D341Med (cell line): ENCODE measurements around the gene TOMM40.

Experiments
- DNase-seq: peaks from one replicate; pipeline ENCODE4 v3.0.0; 2012; ENCODE audit warnings: low spot score

Gene TOMM40

DNA sequence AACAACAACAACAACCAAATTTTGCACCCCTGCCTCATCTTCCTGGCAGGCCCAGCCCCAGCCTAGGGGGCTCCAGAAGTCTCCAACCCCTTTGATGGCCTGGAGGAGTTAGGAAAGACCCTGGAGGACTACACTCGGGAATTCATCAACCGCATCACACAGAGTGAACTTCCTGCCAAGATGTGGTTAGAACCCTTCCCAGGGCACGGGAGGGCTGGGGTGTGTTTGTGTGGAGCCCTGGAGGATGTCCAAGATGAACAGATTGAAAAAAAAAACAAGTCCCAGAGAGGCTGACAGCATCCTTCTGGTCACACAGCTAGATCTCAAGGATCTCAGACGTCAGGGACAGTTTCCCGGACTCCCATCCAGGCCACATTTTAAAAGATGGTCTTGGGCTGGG is 36.7 kb downstream of the TOMM40 start:
- DNase-seq: no peak

DNA sequence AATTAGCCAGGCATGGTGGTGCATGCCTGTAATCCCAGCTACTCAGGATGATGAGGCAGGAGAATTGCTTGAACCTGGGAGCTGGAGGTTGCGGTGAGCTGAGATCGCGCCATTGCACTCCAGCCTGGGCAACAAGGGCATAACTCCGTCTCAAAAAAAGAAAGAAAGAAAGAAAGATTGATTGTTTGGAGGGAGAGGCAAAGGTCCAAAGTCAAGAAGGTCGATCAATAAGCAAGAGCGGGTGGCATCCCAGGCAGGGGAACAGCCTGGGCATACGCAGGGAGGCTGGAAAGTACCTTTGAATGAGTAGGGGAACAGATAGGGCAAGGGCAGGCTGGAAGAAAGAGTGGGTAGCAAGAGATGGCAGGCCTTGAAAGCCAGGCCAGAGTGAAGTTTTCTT is 39.0 kb downstream of the TOMM40 start:
- DNase-seq: no peak

DNA sequence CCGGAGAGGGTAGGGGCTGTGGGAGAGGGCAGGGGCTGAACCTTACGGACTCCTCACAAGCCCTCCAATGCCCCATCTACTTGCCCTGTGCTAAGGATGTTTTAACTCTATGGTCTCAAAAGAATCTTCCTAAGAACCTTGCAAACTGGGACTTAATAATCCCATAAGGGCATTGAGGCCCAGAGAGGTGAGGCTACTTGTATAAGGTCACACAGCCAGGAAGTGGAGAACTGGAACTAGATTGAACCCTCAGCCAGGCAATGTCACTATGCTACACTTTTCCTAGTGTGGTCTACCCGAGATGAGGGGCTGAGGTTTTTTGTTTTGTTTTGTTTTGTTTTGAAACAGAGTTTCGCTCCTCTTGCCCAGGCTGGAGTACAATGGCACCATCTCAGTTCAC is 40.5 kb downstream of the TOMM40 start:
- DNase-seq: no peak

DNA sequence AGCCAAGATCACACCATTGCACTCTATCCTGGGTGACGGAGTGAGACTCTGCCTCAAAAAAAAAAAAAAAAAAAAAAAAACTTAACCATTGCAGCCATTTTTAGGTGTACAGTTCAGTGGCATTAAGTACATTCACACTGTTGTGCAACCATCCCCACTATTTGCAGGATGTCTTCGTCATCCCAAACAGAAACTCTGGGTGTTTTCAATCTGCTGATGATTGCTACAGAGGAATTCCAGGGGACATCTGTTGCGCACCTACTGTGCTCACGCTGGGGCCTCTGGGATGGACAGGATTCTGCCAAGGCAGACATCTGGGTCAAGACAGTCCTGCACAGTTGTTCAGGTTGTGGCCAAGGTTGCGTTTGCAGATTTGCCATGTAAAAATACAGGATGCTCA is 48.6 kb downstream of the TOMM40 start:
- no peak for DNase-seq

DNA sequence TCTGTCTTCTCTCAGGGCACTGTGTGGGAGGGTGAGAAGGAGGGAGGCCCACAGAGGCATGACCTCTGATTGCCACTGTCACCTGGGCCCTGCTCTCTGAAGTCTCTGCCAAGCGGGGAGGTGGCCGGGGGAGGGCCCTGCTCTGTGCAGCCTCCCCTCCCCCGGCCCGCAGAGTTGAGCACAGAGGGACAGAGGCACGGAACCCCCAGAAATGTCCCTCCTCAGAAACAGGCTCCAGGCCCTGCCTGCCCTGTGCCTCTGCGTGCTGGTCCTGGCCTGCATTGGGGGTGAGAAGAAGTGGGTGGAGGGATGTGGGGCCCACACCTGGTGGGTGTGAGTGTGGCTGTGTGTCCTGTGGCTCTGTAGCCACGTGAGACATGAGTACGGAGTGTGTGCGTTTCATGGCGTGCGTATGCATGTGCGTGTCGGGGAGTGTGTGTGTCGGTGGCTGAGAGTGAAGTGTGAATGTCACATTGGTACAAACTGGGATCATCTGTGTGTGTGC is 51.1 kb downstream of the TOMM40 start, which contains the start of gene APOC4:
Gene APOC4, plus strand, starts transcription at position 171 of the 505 bp plus-strand sequence. Its CDS starts 41 bp downstream, at position 212.
- peak; percentile 21 for DNase-seq

DNA sequence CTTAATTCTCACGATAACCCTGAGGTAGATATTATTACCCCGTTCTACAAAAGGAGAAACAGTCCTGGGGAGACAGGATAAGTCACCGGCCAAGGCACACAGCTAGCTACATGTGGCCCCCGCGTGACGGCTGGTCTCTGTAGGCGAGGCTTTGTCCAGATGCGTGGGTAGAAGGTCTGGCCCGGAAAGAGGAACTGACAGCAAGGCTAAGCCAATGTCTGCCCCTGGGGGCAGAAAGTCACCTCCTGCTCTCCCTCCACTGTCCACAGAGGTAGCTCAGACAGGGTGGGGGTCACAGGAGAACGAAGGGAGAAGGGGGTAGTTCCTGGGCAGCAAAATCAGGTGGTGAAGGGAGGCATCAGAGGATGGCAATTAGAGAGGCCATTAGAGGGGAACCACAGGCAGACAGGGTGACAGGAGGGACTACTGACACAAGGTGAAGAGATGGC is 52.8 kb downstream of the TOMM40 start:
- peak; percentile 23 for DNase-seq

DNA sequence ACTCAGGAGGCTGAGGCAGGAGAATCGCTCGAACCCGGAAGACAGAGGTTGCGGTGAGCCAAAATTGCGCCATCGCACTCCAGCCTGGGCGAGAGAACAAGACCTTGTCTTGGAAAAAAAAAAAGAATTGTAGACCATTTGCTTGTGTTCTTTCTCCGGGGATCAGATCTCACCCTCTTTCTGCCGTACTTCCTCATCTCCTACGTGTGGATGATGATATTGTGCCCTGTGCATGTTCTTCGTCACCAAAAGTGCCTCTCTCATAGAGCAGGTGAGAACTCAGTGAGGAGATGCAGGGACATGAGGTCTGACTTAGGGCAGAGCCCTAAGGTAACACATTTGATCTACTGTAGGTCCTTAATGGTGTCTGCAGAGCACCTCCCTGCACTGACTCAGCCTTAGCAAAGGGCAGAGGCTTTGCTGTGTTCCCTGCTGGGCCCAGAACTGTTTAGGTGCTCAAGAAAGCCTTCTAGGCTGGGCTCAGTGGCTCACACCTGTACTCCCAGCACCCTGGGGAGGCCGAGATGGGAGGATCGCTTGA is 56.1 kb downstream of the TOMM40 start:
- peak; percentile 7 for DNase-seq

DNA sequence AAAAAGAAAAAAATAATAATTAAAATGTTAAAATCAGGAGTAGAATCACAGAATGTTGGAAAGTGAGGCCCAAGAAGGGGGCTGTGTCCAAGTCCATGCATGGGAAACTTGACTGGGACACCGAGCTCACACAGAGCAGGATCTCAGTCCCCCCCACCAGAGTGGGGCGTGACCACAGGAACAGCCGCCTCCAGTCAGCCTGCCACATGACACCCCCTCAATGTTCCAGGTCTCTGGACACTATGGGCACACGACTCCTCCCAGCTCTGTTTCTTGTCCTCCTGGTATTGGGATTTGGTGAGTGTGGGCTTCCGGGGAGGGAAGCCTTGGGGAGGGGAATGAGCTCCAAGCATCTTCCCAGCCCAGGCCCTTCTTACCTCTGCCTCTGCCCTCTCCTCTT is 57.2 kb downstream of the TOMM40 start:
- DNase-seq: no peak

DNA sequence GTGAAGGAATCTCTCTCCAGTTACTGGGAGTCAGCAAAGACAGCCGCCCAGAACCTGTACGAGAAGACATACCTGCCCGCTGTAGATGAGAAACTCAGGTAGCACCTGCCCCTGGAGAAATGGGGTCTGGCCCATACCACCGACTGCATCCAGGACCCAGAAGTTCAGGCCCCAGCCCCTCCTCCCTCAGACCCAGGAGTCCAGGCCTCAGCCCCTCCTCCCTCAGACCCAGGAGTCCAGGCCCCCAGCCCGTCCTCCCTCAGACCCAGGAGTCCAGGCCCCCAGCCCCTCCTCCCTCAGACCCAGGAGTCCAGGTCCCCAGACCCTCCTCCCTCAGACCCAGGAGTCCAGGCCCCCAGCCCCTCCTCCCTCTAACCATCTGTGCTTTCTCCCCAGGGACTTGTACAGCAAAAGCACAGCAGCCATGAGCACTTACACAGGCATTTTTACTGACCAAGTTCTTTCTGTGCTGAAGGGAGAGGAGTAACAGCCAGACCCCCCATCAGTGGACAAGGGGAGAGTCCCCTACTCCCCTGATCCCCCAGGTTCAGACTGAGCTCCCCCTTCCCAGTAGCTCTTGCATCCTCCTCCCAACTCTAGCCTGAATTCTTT is 57.8 kb downstream of the TOMM40 start:
- DNase-seq: no peak

DNA sequence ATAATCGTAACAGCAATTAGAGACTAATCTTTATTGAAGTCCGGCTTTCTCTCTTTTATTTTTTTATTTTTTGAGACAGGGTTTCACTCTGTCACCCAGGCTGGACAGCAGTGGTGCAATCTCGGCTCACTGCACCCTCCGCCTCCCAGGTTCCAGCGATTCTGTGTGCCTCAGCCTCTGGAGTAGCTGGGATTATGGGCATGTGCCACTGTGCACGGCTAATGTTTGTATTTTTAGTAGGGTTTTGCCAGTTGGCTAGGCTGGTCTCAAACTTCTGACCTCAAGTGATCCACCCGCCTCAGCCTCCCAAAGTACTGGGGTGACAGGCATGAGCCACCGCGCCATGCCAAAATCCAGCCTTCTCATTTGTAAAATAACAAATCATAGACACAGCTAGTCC is 58.5 kb downstream of the TOMM40 start:
- DNase-seq: no peak

DNA sequence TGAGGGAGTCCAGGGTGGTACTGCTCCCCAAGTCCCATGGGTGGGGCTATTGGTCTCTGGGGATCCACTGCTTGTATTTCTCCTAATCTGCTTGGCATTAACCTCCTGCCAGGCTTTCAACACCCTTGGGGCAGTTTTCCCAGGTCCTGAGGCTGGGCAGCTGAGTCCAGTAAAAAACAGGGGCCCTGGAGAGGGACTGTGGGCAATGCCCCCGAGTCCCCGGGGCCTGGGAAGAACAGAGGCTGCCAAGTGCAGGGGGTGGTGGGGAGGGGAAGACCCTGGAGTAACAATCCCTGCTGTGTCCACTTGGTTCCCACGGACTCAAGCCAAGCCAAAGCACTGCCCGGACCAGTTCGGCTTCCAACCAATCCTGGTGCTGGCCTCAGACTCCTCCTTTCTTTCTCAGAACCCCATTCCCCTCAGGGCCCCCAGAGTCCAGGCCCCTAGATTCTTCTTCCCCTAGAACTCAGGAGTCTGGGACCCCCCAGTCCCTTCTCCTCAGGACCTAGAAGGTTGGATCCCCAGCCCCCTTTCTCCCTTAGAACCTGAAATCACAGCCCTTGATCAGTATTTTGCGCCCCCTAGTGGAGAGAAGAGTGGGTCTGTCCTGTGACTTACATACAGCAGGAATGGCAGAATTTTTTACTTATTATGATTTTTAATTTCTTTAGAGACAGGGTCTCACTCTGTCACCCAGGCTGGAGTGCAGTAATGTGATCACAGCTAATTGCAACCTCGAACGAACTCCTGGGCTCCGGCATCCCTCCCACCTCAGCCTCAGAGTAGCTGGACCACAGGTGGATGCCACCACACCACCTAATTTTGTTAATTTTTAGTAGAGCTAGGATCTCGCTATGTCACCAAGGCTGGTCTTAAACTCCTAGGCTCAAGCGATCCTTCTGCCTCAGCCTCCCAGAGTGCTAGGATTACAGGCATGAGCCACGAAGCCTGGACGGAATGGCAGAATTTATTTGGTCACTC is 60.4 kb downstream of the TOMM40 start:
- peak; percentile 78 for DNase-seq
